PC-3 (cell line): ENCODE results near the gene ZNF333. TPM values are rescaled to one million over a fixed set of nuclear protein-coding genes. Genes with fewer than 3 reads are reported as not detected.
"Not testable (repeated sequence)": the region's sequence is repeated elsewhere in the genome, so short reads cannot be mapped to it uniquely, and the experiment has no call there.

Experiments used
- ATAC-seq: fragments of 200-7000 bp; cut with Tn5 transposase; 2 replicates; pipeline ENCODE4 v1.9.1; 2020; ENCODE audit warnings: mild to moderate bottlenecking, moderate library complexity
- BruUV-seq: library from RNA; stranded (reverse); fragments of 400-500 nt; replicated peaks from 2 replicates; lab custom pipeline; 2021; lab: Mats Ljungman, UMichigan
- CTCF ChIA-PET: fragments of 300-600 bp; sonication (Branson Sonifier 250); formaldehyde crosslinking; loops from one replicate; lab custom pipeline; 2022; ENCODE audit warnings: antibody characterized with exemption; lab: Charles Lee
- POLR2A ChIA-PET: fragments of 300-600 bp; sonication (Branson Sonifier 250); formaldehyde crosslinking; loops from one replicate; lab custom pipeline; 2022; ENCODE audit warnings: antibody characterized with exemption; ENCODE audit not compliant: unreplicated experiment; lab: Charles Lee
- DNase-seq: peaks from one replicate; pipeline ENCODE4 v3.0.0-alpha.2; 2015
- H2AFZ ChIP-seq: fragments of 300-600 bp; sonication (generic); 2 replicates; pipeline ENCODE4 v1.6.0; 2016; ENCODE audit warnings: antibody characterized with exemption, low read length
- H3F3A ChIP-seq: fragments of 300-600 bp; sonication (generic); one replicate; pipeline ENCODE4 v1.6.0; 2017; ENCODE audit warnings: antibody characterized with exemption, low read length, control low read depth, mild to moderate bottlenecking; ENCODE audit not compliant: unreplicated experiment
- H3K27ac ChIP-seq: fragments of 300-600 bp; sonication (generic); 2 replicates; pipeline ENCODE4 v1.5.1; 2016; ENCODE audit warnings: mild to moderate bottlenecking, low read length
- H3K27me3 ChIP-seq: fragments of 300-600 bp; sonication (generic); 2 replicates; pipeline ENCODE4 v1.6.1; 2016; ENCODE audit warnings: low read length, mixed read lengths
- H3K36me3 ChIP-seq: fragments of 300-600 bp; sonication (generic); 2 replicates; pipeline ENCODE4 v1.6.1; 2016; ENCODE audit warnings: low read depth, mixed run types, low read length, mixed read lengths
- H3K4me1 ChIP-seq: fragments of 300-600 bp; sonication (generic); 2 replicates; pipeline ENCODE4 v1.5.1; 2016; ENCODE audit warnings: low read length; ENCODE audit not compliant: insufficient read depth
- H3K4me2 ChIP-seq: fragments of 300-600 bp; sonication (generic); 2 replicates; pipeline ENCODE4 v1.6.0; 2016; ENCODE audit warnings: low read length
- H3K4me3 ChIP-seq: fragments of 300-600 bp; sonication (generic); 2 replicates; pipeline ENCODE4 v1.5.1; 2016; ENCODE audit warnings: mild to moderate bottlenecking, low read length, mixed read lengths
- H3K79me2 ChIP-seq: fragments of 300-600 bp; sonication (generic); 2 replicates; pipeline ENCODE4 v1.6.1; 2017; ENCODE audit warnings: low read length, mixed read lengths
- H3K9ac ChIP-seq: fragments of 300-600 bp; sonication (generic); 2 replicates; pipeline ENCODE4 v1.6.0; 2016; ENCODE audit warnings: mild to moderate bottlenecking, low read length
- H3K9me2 ChIP-seq: fragments of 300-600 bp; sonication (generic); replicated peaks from 2 replicates; pipeline ENCODE4 v1.6.1; 2016; ENCODE audit warnings: mixed run types, low read length, mixed read lengths
- H3K9me3 ChIP-seq: fragments of 300-600 bp; sonication (generic); 2 replicates; pipeline ENCODE4 v1.6.1; 2016; ENCODE audit warnings: low read length, mixed read lengths
- H4K20me1 ChIP-seq: fragments of 300-600 bp; sonication (generic); 2 replicates; pipeline ENCODE4 v1.6.1; 2016; ENCODE audit warnings: low read length, mixed read lengths
- EZH2 ChIP-seq: fragments of 300-600 bp; sonication (generic); IDR thresholded peaks from one replicate; pipeline ENCODE4 v1.6.1; 2017; ENCODE audit warnings: antibody characterized with exemption, mild to moderate bottlenecking, low read length; ENCODE audit not compliant: unreplicated experiment
- EZH2phosphoT487 ChIP-seq: fragments of 300-600 bp; sonication (generic); IDR thresholded peaks from 2 replicates; pipeline ENCODE4 v1.6.1; 2018; ENCODE audit warnings: mild to moderate bottlenecking, antibody characterized with exemption, low read length, borderline replicate concordance
- intact Hi-C: fragments of 100-400 bp; cut with micrococcal nuclease; formaldehyde crosslinking; loops from 2 replicates; pipeline ENCODE4 v1.9.0; 2023
- total RNA-seq: library from RNA; depleted of rRNA; stranded (reverse); fragments of >200 nt; gene quantifications from 2 replicates; pipeline ENCODE4 v1.2.3, GENCODE V29; 2014
- TF ChIP-seq, protein P1 (sequence below): fragments of 300-600 bp; sonication (generic); conservative IDR thresholded peaks from 2 replicates; pipeline ENCODE4 v1.5.1; 2017; ENCODE audit warnings: antibody characterized with exemption, low read depth, mild to moderate bottlenecking, low read length

The ZNF333 gene
- total RNA-seq, 1 experiment from 2014 or later = 6.2 TPM

DNA sequence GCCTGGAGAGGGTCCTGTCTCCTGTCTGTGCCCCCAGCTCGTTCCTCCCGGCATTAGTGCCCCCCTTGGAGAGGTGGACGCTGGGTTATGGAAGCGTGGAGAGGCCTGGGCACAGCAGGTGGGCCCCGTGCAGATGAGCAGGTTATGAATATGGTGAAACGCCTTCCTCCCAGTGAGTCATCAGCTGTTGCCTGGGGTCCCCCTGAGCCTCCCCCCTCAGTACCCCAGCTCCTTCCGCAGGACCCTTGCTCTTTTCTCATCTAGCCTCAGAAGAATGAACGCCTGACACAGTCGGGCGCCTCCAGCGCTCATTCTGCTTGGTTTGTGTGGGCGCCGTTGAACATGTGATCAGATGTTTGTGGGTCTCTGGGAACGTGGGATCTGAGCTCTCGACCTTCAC, 76.0 kb downstream of the ZNF333 start:
- BruUV-seq, H3K36me3 ChIP-seq, CTCF ChIA-PET, H3F3A ChIP-seq, intact Hi-C loops, H3K4me1 ChIP-seq, H3K27me3 ChIP-seq, H4K20me1 ChIP-seq, H3K9me2 ChIP-seq, H3K9ac ChIP-seq, H3K4me2 ChIP-seq, H3K4me3 ChIP-seq, POLR2A ChIA-PET, DNase-seq, ATAC-seq, H3K9me3 ChIP-seq, H3K27ac ChIP-seq, H2AFZ ChIP-seq, H3K79me2 ChIP-seq: not testable (repeated sequence)

DNA sequence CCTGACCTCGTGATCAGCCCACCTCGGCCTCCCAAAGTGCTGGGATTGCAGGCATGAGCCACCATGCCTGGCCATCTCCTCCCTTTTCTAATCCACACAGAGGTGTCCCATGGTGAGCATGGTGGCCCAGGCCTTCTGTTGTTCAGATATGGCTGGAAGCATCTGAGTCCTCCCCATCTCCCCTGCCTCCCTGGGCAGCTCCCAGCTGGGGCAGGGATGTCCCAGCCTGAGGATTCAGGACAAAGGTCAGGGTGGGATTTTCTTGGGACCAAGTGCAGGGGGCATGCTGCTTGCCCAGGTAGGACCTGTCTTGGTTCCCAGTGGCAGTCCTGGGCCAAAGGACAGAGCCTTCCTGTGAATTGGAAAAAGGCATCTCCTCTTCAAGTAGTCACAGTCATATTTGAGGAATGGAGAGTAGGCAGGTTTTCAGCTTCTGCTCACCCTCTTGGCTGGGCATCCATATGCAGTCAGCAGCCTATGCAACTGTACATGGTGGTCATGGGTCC, 77.7 kb downstream of the ZNF333 start:
- POLR2A ChIA-PET = no interaction called here
- intact Hi-C loops = no loop called here

DNA sequence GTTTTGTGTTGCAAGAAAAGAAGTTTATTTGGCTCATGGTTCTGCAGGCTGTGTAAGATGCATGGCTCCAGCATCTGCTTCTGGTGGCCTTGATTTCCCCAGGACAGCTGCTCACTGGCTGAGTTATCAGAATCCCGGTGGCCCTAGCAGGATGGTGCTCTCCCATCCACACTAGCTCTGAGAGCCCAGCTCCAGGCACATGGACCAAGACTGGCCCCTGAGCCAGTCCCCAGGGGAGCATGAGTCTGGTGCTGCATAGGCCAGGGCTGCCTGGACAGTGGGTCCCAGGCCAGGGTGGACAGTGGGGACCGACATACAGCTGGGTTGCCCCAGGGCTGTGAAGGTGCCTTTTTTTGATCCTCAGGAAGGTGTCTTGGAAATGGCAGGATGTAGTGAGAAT, 78.2 kb downstream of the ZNF333 start:
- ATAC-seq = no peak
- no peak overlapping the region for H3K9ac ChIP-seq
- H4K20me1 ChIP-seq = no peaks in the 10 kb centered on the region
- CTCF ChIA-PET = no interaction called here
- H3F3A ChIP-seq = no peaks in the 10 kb centered on the region
- no peak overlapping the region for H3K4me2 ChIP-seq
- intact Hi-C loops = no loop called here
- H3K79me2 ChIP-seq = no peaks in the 10 kb centered on the region
- H3K36me3 ChIP-seq = no peaks in the 10 kb centered on the region
- POLR2A ChIA-PET = no interaction called here
- BruUV-seq = no TSS peak
- H3K27ac ChIP-seq = no peak overlapping the region
- no peak for DNase-seq
- no peaks in the 10 kb centered on the region for H3K27me3 ChIP-seq
- no peak overlapping the region for H2AFZ ChIP-seq
- no peaks in the 10 kb centered on the region for H3K9me3 ChIP-seq
- H3K4me3 ChIP-seq = no peak overlapping the region
- TF ChIP-seq EZH2 (no peak), EZH2phosphoT487 (no peak)
- TF ChIP-seq, protein P1, sequence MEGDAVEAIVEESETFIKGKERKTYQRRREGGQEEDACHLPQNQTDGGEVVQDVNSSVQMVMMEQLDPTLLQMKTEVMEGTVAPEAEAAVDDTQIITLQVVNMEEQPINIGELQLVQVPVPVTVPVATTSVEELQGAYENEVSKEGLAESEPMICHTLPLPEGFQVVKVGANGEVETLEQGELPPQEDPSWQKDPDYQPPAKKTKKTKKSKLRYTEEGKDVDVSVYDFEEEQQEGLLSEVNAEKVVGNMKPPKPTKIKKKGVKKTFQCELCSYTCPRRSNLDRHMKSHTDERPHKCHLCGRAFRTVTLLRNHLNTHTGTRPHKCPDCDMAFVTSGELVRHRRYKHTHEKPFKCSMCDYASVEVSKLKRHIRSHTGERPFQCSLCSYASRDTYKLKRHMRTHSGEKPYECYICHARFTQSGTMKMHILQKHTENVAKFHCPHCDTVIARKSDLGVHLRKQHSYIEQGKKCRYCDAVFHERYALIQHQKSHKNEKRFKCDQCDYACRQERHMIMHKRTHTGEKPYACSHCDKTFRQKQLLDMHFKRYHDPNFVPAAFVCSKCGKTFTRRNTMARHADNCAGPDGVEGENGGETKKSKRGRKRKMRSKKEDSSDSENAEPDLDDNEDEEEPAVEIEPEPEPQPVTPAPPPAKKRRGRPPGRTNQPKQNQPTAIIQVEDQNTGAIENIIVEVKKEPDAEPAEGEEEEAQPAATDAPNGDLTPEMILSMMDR = no peak
- H3K4me1 ChIP-seq = no peaks in the 10 kb centered on the region
- H3K9me2 ChIP-seq = no peaks in the 10 kb centered on the region

More for the DNA sequence above, 77.7 kb downstream of the ZNF333 start:
- Histone ChIP-seq H3F3A (no peaks in the 10 kb centered on the region), H3K9me3 (no peaks in the 10 kb centered on the region), H3K27ac (no peak overlapping the region), H3K9ac (no peak overlapping the region), H3K79me2 (no peaks in the 10 kb centered on the region), H3K27me3 (no peaks in the 10 kb centered on the region), H3K4me3 (no peak overlapping the region), H3K4me2 (no peak overlapping the region), H3K36me3 (no peaks in the 10 kb centered on the region), H3K4me1 (no peaks in the 10 kb centered on the region), H2AFZ (no peak overlapping the region), H3K9me2 (no peaks in the 10 kb centered on the region), H4K20me1 (no peaks in the 10 kb centered on the region)
- TF ChIP-seq, protein P1 = no peak
- TF ChIP-seq EZH2phosphoT487 = no peak
- DNase-seq = no peak
- BruUV-seq = no TSS peak
- CTCF ChIA-PET = no interaction called here
- ATAC-seq = no peak
